Activated CD8-positive, alpha-beta T cell treated with anti-CD3 and anti-CD28 coated beads for 36 hours (primary cell): ENCODE data around the gene RNF32. TPM values are rescaled to one million over a fixed set of nuclear protein-coding genes. Genes with fewer than 3 reads are reported as not detected.

ENCODE experiments used
- ATAC-seq: fragments of 200-7000 bp; cut with Tn5 transposase; one replicate; pipeline ENCODE4 v1.10.0; 2021; ENCODE audit warnings: mild to moderate bottlenecking, moderate library complexity
- CTCF ChIA-PET: fragments of 350-600 bp; sonication (Branson Sonifier 250); formaldehyde crosslinking; loops from one replicate; lab custom pipeline; 2021; ENCODE audit warnings: antibody characterized with exemption; lab: Charles Lee
- POLR2A ChIA-PET: fragments of 350-600 bp; sonication (Branson Sonifier 250); formaldehyde crosslinking; loops from one replicate; lab custom pipeline; 2021; ENCODE audit warnings: antibody characterized with exemption; lab: Charles Lee
- DNase-seq: peaks from one replicate; pipeline ENCODE4 v3.0.0-alpha.2; 2020
- H3K27ac Mint-ChIP-seq: one replicate; pipeline ENCODE4 v1.8.0; 2021; ENCODE audit warnings: mild to moderate bottlenecking, mixed read lengths
- H3K27me3 Mint-ChIP-seq: one replicate; pipeline ENCODE4 v1.8.0; 2021; ENCODE audit warnings: mixed read lengths
- H3K36me3 Mint-ChIP-seq: one replicate; pipeline ENCODE4 v1.8.0; 2021; ENCODE audit warnings: low read depth, mixed read lengths
- H3K4me1 Mint-ChIP-seq: one replicate; pipeline ENCODE4 v1.8.0; 2021; ENCODE audit warnings: low read depth, mixed read lengths
- H3K4me3 Mint-ChIP-seq: one replicate; pipeline ENCODE4 v1.8.0; 2021; ENCODE audit warnings: mild to moderate bottlenecking, moderate library complexity, mixed read lengths
- H3K9me3 Mint-ChIP-seq: one replicate; pipeline ENCODE4 v1.8.0; 2021; ENCODE audit warnings: mixed read lengths
- CTCF ChIP-seq: fragments of 200-600 bp; IDR thresholded peaks from one replicate; pipeline ENCODE4 v1.8.0; 2022; ENCODE audit warnings: antibody characterized with exemption, mild to moderate bottlenecking
- intact Hi-C: fragments of 100-400 bp; cut with micrococcal nuclease; formaldehyde crosslinking; loops from one replicate; pipeline ENCODE4 v1.10.0; 2022
- total RNA-seq, 2 experiments: library from RNA; stranded (reverse); gene quantifications; one replicate each; pipeline ENCODE4 v1.2.3, GENCODE V29; 2021

The RNF32 gene
- total RNA-seq, 2 experiments from 2014 or later: 0.43 TPM

DNA sequence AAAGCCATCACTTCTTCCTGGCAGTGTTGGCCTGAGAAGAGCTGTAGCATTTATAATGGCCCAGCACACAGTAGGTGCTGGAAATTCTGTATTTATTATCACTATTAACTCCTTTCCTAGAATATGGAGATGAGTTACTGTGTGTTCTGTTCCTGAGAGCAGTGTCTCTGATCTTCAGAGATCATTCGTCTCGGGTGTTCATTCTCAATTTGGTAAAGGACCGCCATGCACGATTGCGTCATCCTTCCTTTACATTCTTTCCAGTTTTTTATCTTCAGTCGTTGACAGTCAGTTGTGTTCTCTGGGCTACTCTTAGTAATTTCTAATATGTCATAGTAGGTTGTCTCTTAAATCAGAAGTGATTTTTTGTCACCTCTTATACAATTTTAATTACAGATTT is 18.6 kb downstream of the RNF32 start:
- intact Hi-C loops: loop anchor here (10.0 kb wide), 1 partner anchor 166 kb away; no protein-coding TSS in a partner anchor
- CTCF ChIA-PET: no interaction called here
- Mint-ChIP-seq H3K27ac (no peak overlapping the region), H3K4me1 (peaks cover 2% of the 10 kb centered on the region), H3K36me3 (no peaks in the 10 kb centered on the region), H3K27me3 (peaks cover 14% of the 10 kb centered on the region), H3K4me3 (no peak overlapping the region), H3K9me3 (no peaks in the 10 kb centered on the region)
- ATAC-seq: no peak
- DNase-seq: no peak
- POLR2A ChIA-PET: no interaction called here
- TF ChIP-seq CTCF: no peak

- TF ChIP-seq CTCF: no peak
- peaks cover 12% of the 10 kb centered on the region for H3K27me3 Mint-ChIP-seq
- peaks cover 2% of the 10 kb centered on the region for H3K4me1 Mint-ChIP-seq
- DNase-seq (no peak), ATAC-seq (no peak)
- no peak overlapping the region for H3K4me3 Mint-ChIP-seq
- no peak overlapping the region for H3K27ac Mint-ChIP-seq
- no peaks in the 10 kb centered on the region for H3K36me3 Mint-ChIP-seq
- intact Hi-C loops: loop anchor here (10.0 kb wide), 1 partner anchor 165 kb away; no protein-coding TSS in a partner anchor
- H3K9me3 Mint-ChIP-seq: no peaks in the 10 kb centered on the region
- ChIA-PET CTCF (no interaction called here), POLR2A (no interaction called here)
These were observed 19.4 kb downstream of the RNF32 start for GRCh38 chr7:156659961-156660360.

GRCh38 chr7:156661637-156662036 is 21.1 kb downstream of the RNF32 start:
- no peaks in the 10 kb centered on the region for H3K9me3 Mint-ChIP-seq
- intact Hi-C loops: no loop called here
- no peak for ATAC-seq
- no peak overlapping the region for H3K27ac Mint-ChIP-seq
- no peak for TF ChIP-seq CTCF
- H3K4me3 Mint-ChIP-seq: no peak overlapping the region
- H3K27me3 Mint-ChIP-seq: peaks cover 10% of the 10 kb centered on the region
- CTCF ChIA-PET: no interaction called here
- peaks cover 2% of the 10 kb centered on the region for H3K4me1 Mint-ChIP-seq
- no peak for DNase-seq
- POLR2A ChIA-PET: interaction anchor here (0.7 kb wide), 1 partner anchor 555 kb away, joined by 3 read pairs; no protein-coding TSS in a partner anchor
- no peaks in the 10 kb centered on the region for H3K36me3 Mint-ChIP-seq

DNA sequence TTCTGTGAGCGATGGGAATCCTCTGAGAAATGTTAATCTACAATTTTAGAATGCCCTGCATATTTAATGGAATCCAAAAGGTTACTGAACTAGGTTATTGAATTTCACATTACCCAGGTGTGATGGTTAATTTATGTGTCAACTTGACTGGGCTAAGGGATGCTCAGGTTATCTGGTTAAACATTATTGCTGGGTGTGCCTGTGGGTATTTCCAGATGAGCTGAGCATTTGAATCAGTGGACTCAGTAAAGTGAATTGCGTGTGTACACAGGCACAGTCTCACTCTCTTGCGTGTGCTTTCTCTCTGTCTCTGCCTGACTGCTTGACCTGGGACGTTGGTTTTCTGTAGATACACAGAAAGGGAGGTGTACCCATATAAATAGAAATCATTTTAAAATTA is 21.7 kb downstream of the RNF32 start:
- H3K36me3 Mint-ChIP-seq: no peaks in the 10 kb centered on the region
- intact Hi-C loops: no loop called here
- H3K27me3 Mint-ChIP-seq: peaks cover 10% of the 10 kb centered on the region
- H3K4me1 Mint-ChIP-seq: peaks cover 2% of the 10 kb centered on the region
- H3K9me3 Mint-ChIP-seq: no peaks in the 10 kb centered on the region
- TF ChIP-seq CTCF: no peak
- H3K4me3 Mint-ChIP-seq: no peak overlapping the region
- ATAC-seq (no peak), DNase-seq (no peak)
- CTCF ChIA-PET: no interaction called here
- H3K27ac Mint-ChIP-seq: no peak overlapping the region
- POLR2A ChIA-PET: no interaction called here

- H3K27ac Mint-ChIP-seq: no peak overlapping the region
- intact Hi-C loops: no loop called here
- H3K4me3 Mint-ChIP-seq: no peak overlapping the region
- ChIA-PET POLR2A (no interaction called here), CTCF (interaction anchor here (1.1 kb wide), 2 partner anchors 13 to 15 kb away, joined by 3 read pairs; no protein-coding TSS in a partner anchor)
- H3K36me3 Mint-ChIP-seq: no peaks in the 10 kb centered on the region
- ATAC-seq: no peak
- no peaks in the 10 kb centered on the region for H3K27me3 Mint-ChIP-seq
- no peaks in the 10 kb centered on the region for H3K9me3 Mint-ChIP-seq
- TF ChIP-seq CTCF: no peak
- H3K4me1 Mint-ChIP-seq: no peaks in the 10 kb centered on the region
- DNase-seq: no peak
These were observed 24.5 kb downstream of the RNF32 start for GRCh38 chr7:156665101-156665500.
